NT2/D1 (cell line): Measurements from ENCODE around the gene PBRM1.

Experiments
- YY1 ChIP-seq: IDR thresholded peaks from 2 replicates; pipeline ENCODE4 v1.6.1; 2011; ENCODE audit not compliant: insufficient read length, insufficient read depth
- ZNF274 ChIP-seq: IDR thresholded peaks from 2 replicates; pipeline ENCODE4 v1.6.1; 2011; ENCODE audit warnings: mild to moderate bottlenecking, low read depth, low read length

DNA sequence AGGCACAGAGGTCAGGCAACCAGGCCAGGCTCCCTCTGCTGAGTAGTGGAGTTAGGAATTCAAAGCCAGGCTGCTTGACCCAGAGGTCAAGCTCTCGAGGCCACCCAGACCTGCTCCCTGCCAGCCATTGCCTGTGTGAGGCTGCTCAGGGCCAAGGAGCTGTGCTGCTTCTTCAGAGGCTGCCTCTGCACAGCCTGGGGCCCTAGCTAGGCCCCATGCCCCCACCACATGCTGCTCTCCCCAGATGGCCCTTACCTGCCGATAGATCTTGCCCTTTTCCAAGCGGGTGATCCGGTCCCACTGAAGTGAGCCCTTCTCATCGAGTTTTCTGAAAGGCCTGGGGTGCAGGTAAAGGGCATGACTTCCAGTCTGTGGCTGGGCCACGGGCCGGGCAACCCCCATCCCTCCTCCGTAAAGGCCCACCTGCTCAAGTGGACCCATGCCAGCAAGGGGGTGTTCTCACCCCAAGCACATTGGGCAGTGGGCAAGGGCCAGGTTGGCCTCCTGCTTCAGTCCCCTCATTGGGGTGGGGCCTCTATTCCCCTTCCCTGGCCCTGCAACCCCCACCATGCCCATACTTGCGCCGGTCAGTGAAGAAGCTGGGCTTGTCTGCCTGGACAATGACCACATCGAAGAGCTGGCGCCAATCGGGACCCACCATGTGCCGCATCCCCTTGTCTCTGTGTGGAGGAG is 158.5 kb downstream of the PBRM1 start:
- no peak for TF ChIP-seq ZNF274
- no peak for TF ChIP-seq YY1
